HG03280 (cell line): Measurements from ENCODE around the gene MRTO4.
"Not testable (repeated sequence)": the region's sequence is repeated elsewhere in the genome, so short reads cannot be mapped to it uniquely, and the experiment has no call there.

Source experiments
- ATAC-seq: cut with Tn5 transposase; IDR thresholded peaks from one replicate; pipeline ENCODE4 v1.9.1; 2021; ENCODE audit warnings: mild to moderate bottlenecking, moderate library complexity; ENCODE audit not compliant: unreplicated experiment

Gene MRTO4

DNA sequence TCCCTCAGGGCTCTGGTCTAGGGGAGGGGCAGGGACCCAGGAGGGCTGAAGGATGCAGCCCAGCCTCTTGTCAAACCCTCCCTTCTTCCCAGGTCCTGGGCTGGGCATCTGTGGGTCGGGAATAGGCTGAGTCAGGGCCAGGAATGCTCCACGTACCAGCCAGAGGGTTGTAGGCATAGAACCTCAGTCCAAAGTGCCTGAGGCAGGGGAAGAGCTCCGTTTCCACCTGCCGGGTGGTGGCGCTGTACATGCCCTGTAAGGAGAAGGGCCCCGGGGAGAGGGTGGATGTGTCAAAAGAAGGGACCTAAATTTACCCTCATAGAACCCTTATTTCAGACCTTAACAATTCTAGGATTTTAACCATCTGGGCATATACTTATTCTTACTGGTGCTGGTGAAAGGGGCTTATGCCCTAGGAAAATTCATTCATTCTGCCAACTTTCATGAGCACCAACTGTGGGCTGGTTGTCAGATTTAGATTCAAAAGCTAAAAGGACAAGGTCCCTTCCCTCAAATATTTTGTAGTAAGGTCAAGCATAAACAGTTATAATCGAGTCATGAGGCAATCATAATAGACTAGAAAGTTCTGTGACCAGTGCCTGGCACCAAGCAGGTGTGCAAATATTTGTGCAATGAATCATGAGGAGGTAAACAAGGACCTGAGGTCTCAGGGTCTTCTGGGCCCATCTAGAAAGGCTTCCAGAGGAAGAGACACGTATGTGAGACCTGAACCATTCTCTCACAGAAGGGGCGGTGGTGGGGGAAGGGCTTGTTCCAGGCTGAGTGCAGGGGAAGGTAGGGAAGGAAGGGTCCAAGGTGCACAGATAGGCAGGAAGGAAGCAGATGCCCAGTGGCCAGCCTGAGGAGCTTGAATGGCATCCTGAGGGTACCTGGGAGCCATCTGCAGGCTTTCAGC lies 18.1 kb downstream of the MRTO4 start:
- not testable (repeated sequence) for ATAC-seq

- ATAC-seq, result not testable (repeated sequence)
These were observed 18.7 kb downstream of the MRTO4 start for GRCh38 chr1:19270343-19270730.

GRCh38 chr1:19272064-19272463 lies 20.5 kb downstream of the MRTO4 start:
- ATAC-seq, result no peak

- ATAC-seq, result no peak
These were observed 21.7 kb downstream of the MRTO4 start for GRCh38 chr1:19273106-19273843.

DNA sequence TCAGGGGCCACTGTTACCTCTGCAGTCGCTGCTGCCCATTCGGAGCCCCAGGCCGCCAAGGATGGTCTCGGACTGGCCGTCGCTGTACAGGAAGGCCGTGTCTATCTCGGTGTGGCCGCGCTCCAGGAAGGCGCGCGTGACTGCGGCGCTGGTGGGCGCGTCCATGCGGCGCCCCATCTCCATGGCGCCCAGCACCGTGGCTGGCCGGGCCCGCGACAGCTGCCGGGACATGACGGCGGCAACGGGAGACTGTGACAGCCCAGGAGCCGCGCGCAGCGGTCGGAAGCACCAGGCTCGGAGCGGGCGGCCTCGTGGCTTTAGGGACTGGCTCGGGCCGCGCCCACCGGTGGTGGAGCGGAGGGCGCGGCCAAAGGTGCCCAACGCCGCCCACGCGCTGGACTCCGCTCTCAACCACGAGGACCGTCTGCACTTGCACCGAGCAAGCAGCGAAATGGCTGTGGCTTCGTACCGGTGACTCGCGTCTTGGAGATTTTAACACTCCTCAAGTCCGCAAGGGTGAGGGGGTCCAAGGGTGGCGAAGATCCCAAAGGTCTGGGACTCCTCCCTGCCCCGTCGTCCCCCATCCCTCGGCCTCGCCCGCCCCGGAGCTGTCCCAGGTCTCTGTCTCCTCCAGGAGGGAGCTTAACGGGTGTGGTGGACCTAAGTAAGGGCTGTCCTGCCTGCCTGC lies 22.4 kb downstream of the MRTO4 start:
- not testable (repeated sequence) for ATAC-seq

- ATAC-seq, result no peak
These were observed 23.0 kb downstream of the MRTO4 start for GRCh38 chr1:19274636-19275035.

DNA sequence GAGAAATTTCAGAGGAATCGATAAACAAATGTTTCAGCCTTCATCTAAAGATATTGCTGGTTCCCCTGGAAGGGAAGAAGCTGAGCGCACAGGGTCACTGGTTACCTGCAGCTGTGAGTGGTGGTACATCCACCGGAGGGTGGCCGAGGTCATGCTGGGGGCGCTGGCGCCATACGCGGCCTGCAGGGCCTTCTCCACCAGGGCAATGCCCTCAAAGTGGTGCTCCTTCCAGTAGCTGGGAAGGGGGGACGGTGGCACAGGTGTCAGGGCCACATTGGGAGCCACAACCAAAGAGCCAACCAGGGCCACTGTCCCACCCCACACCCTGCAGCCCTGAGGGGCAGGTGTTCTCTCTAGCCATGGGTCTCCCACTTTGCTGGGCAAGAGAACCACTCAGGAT lies 32.3 kb downstream of the MRTO4 start:
- ATAC-seq, result no peak

DNA sequence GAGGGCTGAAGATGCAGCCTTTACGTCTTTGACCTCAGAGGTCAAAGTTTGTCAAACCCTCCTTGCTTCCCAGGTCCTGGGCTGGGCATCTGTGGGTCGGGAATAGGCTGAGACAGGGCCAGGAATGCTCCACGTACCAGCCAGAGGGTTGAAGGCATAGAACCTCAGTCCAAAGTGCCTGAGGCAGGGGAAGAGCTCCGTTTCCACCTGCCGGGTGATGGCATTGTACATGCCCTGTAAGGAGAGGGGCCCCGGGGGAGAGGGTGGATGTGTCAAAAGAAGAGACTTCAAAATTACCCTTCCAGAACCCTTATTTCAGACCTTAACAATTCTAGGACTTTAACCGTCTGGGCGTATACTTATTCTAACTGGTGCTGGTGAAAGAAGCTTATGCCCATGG lies 33.3 kb downstream of the MRTO4 start:
- no peak for ATAC-seq

- not testable (repeated sequence) for ATAC-seq
These were observed 33.8 kb downstream of the MRTO4 start for GRCh38 chr1:19285366-19285765.

DNA sequence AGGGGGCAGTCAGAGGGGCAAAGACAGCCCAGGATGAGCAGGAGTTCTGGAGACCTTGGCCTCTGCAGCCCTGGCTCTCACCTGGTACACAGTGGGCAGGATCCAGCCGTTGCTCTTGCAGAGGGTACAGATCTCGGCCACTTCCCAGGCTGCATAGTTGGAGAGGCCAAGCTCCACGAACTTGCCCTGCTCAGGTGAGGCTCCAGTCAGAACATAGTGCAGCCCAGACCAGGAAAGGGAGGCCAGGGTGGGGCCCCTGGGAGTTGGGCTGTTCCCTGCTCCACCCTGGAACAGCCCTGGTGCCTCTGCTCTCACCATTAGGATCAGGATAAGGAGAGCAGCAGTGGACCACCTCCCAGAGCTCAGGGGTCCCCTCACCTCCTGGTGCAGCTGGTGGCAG lies 34.2 kb downstream of the MRTO4 start:
- not testable (repeated sequence) for ATAC-seq

DNA sequence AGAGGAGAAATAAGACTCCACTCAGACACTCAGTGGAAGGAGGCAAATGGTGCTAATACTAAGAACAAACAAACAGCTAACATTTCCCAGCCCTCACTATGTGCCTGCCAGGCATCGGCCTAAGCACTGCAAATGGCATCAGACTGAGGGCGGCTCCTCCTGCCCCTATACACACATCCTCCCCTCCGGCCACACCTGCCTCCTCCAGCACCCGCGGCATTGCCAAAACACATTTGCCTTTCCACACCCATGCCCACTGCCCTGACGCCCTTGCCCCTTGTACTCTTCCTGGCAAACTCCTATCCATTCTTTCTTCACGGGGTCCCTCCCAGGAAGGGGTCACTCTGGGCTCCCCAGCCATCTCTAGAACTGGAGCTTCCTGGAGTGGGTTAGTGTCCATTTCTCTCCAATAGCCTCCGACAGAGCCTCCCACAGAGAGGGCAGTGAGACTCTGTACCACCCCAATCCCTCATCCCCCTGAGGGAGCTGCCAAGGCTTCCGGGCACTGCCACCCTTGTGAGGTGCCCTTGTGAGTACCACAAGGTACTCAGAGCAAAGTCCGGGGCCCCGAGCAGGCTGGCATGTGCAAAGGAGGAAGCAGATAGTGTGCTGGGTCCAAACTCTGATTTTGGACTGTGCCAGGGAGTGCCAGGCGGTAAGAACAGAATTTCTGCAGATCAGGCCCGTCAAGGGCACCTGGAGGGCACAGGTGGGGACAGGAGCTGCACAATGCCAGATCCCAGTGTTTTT lies 36.0 kb downstream of the MRTO4 start:
- no peak for ATAC-seq

- ATAC-seq, result not testable (repeated sequence)
These were observed 37.0 kb downstream of the MRTO4 start, which contains the start of gene AKR7A3 for GRCh38 chr1:19288324-19289241. TSS of gene AKR7A3 (minus strand) at chr1:19288770. CDS start at chr1:19288709, 61 bp downstream.

DNA sequence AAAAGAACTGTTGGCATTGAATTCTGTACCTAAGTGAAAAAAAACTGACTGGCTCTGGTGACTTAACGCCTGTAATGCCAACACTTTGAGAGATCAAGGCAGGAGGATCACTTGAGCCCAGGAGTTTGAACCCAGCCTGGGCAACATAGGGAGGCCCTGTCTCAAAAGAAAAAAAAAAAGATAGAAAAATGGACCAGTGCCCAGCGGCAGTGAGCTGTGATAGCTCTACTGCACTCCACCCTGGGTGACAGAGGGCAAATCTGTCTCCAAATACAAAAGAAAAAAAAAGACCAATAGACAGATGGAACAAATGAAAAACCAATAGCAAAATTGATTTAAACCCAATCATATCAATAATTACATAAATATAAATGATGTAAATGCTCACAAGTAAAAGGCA lies 37.6 kb downstream of the MRTO4 start:
- no peak for ATAC-seq

DNA sequence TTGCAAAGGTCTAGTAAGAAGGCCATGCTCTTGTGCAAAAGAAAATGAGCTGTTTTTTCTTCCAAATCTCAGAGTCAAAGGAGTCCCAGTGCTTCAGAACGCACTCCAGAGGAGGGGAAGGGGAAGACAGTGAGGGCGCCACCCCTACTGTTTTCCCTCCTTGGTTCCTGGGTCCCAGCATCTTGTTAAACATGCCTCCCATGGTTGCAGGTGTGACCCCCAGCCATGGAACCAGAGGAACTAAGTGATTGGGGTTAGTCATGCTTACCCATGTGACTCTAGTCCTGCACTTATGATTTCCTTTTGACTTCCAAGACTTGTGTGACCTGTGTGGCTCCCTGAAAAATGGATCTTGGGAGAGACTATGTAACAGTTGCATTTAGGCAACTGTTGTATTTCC lies 43.0 kb downstream of the MRTO4 start:
- no peak for ATAC-seq

DNA sequence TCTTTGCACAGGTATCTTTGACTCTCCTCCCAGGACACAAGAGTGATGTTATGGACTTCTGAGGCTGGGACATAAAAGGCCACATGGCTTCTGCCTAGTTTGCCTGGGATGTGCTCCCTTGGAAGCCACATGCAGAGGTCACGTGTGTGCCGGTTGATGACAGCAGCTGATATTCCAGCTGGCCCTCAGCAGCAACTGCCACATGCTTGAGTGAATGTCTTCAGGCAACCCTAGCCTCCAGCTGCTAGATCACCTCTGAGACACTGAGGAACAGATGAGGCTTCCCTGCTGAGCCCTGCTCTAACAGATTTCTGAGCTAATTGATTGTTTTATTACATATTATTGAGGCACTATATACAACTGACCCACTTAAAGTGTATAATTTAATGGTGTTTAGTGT lies 48.6 kb downstream of the MRTO4 start:
- ATAC-seq, result no peak

DNA sequence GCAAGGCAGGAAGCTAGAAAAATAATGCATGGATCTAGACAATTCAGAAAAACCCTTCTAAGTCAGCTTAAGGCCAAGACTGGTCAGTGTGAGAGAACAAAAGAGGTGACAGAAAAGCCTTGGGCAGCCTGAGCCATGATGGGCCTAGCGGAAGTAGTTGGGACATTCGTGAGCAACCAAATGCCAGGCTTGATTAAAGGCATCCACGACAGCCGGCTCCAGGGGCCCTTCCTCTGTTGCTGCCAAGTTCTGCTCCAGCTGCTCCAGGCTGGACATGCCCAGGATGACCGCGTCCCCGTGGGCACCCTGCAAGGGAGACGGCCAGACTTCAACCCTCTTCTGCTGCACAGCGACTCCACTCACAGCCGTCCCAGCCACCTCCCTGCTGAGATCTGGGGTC lies 52.5 kb downstream of the MRTO4 start:
- not testable (repeated sequence) for ATAC-seq

GRCh38 chr1:19305880-19306279 lies 54.3 kb downstream of the MRTO4 start:
- no peak for ATAC-seq

DNA sequence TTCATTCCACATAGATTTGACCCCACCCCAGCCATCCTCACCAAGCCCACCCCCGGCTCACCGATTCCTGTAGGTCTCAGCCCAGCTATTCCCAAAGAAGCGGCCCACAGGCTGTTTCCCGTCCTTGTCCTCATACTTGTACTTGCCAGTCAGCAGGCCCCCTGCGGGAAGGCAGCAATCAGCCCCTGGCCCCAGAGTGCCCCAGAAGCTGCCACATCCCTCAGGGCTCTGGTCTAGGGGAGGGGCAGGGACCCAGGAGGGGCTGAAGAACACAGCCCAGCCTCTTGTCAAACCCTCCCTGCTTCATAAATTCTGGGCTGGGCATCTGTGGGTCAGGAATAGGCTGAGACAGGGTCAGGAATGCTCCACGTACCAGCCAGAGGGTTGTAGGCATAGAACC lies 55.3 kb downstream of the MRTO4 start:
- ATAC-seq, result no peak

DNA sequence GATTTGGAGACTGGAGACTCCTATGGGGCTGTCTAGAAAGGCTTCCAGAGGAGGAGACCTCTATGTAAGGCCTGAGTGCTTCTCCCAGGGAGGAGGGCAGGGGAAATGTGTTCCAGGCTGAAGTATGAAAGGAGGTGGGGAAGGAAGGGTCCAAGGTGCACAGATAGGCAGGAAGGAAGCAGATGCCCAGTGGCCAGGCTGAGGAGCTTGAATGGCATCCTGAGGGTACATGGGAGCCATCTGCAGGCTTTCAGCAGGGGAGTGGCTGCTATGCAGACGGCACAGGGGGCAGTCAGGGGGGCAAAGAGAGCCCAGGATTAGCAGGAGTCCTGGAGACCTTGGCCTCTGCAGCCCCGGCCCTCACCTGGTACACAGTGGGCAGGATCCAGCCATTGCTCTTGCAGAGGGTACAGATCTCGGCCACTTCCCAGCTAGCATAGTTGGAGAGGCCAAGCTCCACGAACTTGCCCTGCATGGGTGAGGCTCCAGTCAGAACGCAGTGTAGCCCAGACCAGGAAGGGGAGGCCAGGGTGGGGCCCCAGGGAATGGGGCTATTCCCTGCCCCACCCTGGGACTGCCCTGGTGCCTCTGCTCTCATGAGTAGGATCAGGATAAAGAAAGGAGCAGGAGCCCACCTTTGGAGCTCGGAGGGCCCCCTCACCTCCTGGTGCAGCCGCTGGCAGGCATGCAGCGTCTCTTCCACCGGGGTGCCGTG lies 56.3 kb downstream of the MRTO4 start:
- ATAC-seq, result no peak
